GM18868 (cell line): ENCODE results near the gene IFNA16.
A peak's percentile ranks its signal among the peaks of the same experiment; 100 is the strongest.
"Not testable (repeated sequence)": the region's sequence is repeated elsewhere in the genome, so short reads cannot be mapped to it uniquely, and the experiment has no call there.

Source experiments
- ATAC-seq: cut with Tn5 transposase; IDR thresholded peaks from one replicate; pipeline ENCODE4 v1.9.1; 2021; ENCODE audit warnings: mild to moderate bottlenecking, moderate library complexity; ENCODE audit not compliant: unreplicated experiment

The IFNA16 gene

DNA sequence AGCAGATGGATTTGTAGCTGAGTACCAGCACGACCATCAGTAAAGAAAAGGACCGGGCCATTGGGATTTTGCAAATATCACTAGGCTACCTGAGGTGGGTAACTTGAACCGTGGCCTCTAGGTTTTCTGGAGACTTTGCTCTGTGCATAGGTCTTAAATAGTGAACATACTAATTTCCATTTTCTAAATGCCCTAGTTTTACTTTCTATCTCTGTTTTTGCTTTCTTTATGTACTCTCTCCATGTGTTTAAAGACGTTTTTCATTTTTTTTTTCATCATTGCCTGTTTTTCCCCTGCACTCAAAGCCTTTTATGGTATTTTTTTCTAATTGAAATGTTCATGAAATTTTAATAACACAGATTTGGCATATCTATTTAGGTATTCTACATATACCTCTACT, 15.0 kb downstream of the IFNA16 start, which contains the start of gene IFNA7:
TSS of gene IFNA7 (minus strand) at position 101 of the 400 bp plus-strand sequence. CDS start at position 61, 40 bp downstream.
- ATAC-seq: not testable (repeated sequence)

DNA sequence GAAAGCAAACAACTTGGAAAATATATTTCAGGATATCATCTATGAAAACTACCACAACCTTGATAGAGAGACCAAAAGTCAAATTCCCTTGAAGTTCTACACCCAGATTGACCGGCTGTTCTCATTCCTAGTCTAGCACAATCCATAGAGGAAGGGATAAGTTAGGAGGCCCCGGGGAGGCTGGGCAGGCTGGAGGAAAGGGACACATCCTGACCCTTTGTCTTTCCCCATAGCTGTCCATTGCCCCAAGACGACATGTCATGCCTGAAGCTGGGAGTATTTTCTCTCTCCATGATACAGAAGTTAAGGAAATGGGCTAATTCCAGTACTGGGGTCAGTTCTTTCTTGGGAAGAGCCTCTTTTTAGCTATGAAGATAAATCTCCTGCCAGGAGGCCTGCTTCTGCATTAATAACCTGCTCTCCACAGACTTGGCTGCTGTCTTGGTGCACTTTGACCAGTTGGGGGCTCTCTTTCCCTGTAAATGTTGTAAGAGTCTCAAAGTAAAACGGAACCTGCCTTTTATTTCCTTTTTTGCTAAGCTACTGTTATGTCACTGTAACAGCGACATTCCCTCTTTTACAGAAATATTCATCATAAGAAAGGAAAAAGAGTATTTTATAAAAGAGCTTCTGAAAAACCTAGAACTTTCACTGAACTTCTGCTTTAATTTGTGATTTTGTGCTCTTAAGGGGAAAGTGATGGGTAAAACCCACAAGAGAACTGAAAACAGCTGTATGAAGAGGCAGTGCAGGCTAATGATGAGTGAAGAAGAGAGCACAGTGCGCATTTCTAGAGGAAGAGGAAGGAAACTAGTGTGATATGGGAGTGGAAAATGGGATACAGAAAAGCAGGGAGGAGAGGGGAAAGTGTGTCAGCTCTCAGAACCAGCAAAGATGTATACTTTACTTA, 22.0 kb downstream of the IFNA16 start:
- peak; percentile 97 for ATAC-seq

GRCh38 chr9:21187487-21187886, 29.6 kb downstream of the IFNA16 start, which contains the start of gene IFNA4:
IFNA4 (minus strand) TSS chr9:21187587; CDS start chr9:21187531, 56 bp downstream.
- ATAC-seq: not testable (repeated sequence)

GRCh38 chr9:21182810-21183736, 34.0 kb downstream of the IFNA16 start:
- ATAC-seq: peak; percentile 97

- no peak for ATAC-seq
Observed at GRCh38 chr9:21174671-21175070, 42.4 kb downstream of the IFNA16 start.

DNA sequence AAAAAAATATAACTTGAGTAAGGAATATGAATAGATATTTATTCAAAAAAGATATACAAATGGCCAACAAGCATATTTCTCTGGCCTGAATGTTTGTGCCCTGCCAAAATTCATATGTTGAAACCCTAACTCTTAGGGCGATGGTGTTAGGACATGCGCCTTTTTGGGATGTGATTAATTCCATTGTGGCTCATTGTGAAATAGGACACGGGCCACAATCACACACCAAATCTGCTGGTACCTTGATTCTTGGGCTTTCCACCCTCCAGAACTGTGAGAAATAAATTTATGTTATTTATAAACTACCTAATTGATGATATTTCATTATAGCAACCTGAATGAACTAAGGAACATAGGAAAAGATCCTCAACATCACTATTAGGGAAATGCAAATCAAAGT, 45.0 kb downstream of the IFNA16 start:
- ATAC-seq: no peak

- no peak for ATAC-seq
Observed at GRCh38 chr9:21171351-21171750, 45.8 kb downstream of the IFNA16 start.

DNA sequence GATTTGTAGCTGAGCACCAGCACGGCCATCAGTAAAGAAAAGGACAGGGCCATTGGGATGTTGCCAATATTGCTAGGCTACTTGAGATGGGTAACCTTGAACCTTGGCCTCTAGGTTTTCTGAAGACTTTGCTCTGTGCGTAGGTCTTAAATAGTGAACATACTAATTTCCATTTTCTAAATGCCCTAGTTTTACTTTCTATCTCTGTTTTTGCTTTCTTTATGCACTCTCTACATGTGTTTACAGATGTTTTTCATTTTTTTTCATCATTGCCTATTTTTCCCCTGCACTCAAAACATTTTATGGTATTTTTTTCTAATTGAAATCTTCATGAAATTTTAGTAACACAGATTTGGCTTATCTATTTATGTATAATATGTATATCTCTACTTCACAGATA, 50.6 kb downstream of the IFNA16 start, which contains the start of gene IFNA21:
TSS of gene IFNA21 (minus strand) at position 101 of the 400 bp plus-strand sequence. CDS start at position 53, 48 bp downstream.
- ATAC-seq: not testable (repeated sequence)
